Karpas-422 (cell line): ENCODE measurements around the gene POLRMT. TPM values are rescaled to one million over a fixed set of nuclear protein-coding genes. Genes with fewer than 3 reads are reported as not detected.

Experiments
- DNase-seq: peaks from one replicate; pipeline ENCODE4 v3.0.0-alpha.2; 2015
- H2AFZ ChIP-seq: fragments of 200-600 bp; sonication (generic); 2 replicates; pipeline ENCODE4 v1.6.1; 2014; ENCODE audit warnings: antibody characterized with exemption, low read length, mixed read lengths
- H3K27ac ChIP-seq: fragments of 200-600 bp; sonication (generic); 2 replicates; pipeline ENCODE4 v1.5.1; 2014; ENCODE audit warnings: mild to moderate bottlenecking, low read length, moderate library complexity
- H3K27me3 ChIP-seq: fragments of 200-600 bp; sonication (generic); 2 replicates; pipeline ENCODE4 v1.6.1; 2014; ENCODE audit warnings: low read length, mixed read lengths
- H3K36me3 ChIP-seq: fragments of 200-600 bp; sonication (generic); 2 replicates; pipeline ENCODE4 v1.6.1; 2014; ENCODE audit warnings: low read length, mixed read lengths; ENCODE audit not compliant: insufficient read depth
- H3K4me1 ChIP-seq: fragments of 200-600 bp; sonication (generic); 2 replicates; pipeline ENCODE4 v1.6.1; 2014; ENCODE audit warnings: mild to moderate bottlenecking, low read length, mixed read lengths
- H3K4me2 ChIP-seq: fragments of 200-600 bp; sonication (generic); 2 replicates; pipeline ENCODE4 v1.6.1; 2014; ENCODE audit warnings: low read length, low read depth, mild to moderate bottlenecking; ENCODE audit not compliant: poor library complexity, severe bottlenecking
- H3K4me3 ChIP-seq: fragments of 200-600 bp; sonication (generic); 2 replicates; pipeline ENCODE4 v1.5.1; 2014; ENCODE audit warnings: mild to moderate bottlenecking, antibody characterized with exemption, low read length, mixed read lengths
- H3K79me2 ChIP-seq: fragments of 200-600 bp; sonication (generic); 2 replicates; pipeline ENCODE4 v1.6.1; 2014; ENCODE audit warnings: mild to moderate bottlenecking, low read length, mixed read lengths
- H3K9ac ChIP-seq: fragments of 200-600 bp; sonication (generic); 2 replicates; pipeline ENCODE4 v1.6.0; 2014; ENCODE audit warnings: low read length
- H3K9me2 ChIP-seq: fragments of 200-600 bp; sonication (generic), shearing (Covaris generic); replicated peaks from 2 replicates; pipeline ENCODE4 v1.6.0; 2014; ENCODE audit warnings: mild to moderate bottlenecking, low read length, moderate library complexity; ENCODE audit not compliant: insufficient read depth
- H3K9me3 ChIP-seq: fragments of 300-700, 200-600 bp; sonication (generic); 2 replicates; pipeline ENCODE4 v1.6.1; 2014; ENCODE audit warnings: low read length, mixed read lengths
- H4K20me1 ChIP-seq: fragments of 200-600 bp; sonication (generic); 2 replicates; pipeline ENCODE4 v1.6.1; 2014; ENCODE audit warnings: mild to moderate bottlenecking, antibody characterized with exemption, low read length, low read depth; ENCODE audit not compliant: insufficient read depth
- total RNA-seq: library from RNA; depleted of rRNA; stranded (reverse); fragments of >200 nt; shearing (Covaris generic); gene quantifications from 2 replicates; pipeline ENCODE4 v1.2.3, GENCODE V29; 2014; ENCODE audit warnings: low replicate concordance; rRNA removed

POLRMT gene
- total RNA-seq, 1 experiment from 2014 or later: 51.5 TPM

DNA sequence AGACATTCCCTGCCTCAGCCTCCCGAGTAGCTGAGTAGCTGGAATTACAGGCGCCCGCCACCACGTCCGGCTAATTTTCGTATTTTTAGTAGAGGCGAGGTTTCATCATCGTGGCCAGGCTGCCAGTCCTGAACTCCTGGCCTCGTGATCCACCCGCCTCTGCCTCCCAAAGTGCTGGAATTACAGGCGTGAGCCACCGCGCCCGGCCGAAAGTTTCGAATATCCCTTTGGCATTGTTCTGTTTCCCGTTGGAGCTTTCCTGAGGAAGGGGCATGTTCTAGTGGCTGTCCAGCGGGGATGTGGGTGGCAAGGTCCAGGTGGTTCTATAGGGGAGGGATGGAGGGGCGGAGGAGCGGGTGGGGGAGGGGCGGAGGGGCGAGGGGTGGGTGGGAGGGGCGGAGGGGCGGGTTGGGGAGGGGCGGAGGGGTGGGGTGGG, 63.1 kb downstream of the POLRMT start:
- Histone ChIP-seq H3K9me3 (no peaks in the 10 kb centered on the region), H3K36me3 (peaks cover 5% of the 10 kb centered on the region; the same call in 1 of the 2 replicates), H4K20me1 (peaks cover 21% of the 10 kb centered on the region), H2AFZ (no peak overlapping the region), H3K4me3 (no peak overlapping the region), H3K4me2 (no peak overlapping the region), H3K79me2 (peaks cover 29% of the 10 kb centered on the region), H3K4me1 (peaks cover 29% of the 10 kb centered on the region), H3K27ac (no peak overlapping the region), H3K27me3 (no peaks in the 10 kb centered on the region), H3K9me2 (no peaks in the 10 kb centered on the region), H3K9ac (no peak overlapping the region)
- DNase-seq: no peak

DNA sequence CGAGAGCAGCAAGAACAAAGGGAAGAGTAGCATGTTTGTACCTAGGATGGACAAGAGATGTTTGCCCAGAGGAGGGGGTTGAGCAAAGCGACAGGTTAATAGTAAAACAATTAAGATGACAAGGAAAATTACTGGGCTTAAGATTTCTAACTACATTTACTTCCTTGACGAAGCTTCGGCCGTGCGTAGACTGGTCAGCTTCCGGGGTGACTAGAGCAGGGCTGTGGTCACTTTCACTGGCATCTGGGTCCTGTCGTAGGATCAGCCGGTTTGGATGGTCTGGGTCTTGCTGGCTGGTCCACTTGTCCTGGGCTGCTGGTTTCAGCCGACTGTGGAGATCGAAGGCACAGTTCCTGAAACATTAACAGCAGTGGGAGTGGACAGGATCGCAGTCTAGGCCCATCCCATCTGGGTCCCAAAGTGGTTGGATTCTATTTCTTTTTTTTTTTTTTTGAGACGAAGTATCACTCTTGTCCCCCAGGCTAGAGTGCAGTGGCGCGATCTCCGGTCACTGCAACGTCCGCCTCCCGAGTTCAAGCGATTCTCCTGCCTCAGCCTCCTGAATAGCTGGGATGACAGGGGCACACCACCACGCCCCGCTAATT, 65.9 kb downstream of the POLRMT start:
- Histone ChIP-seq H3K4me1 (peaks cover 11% of the 10 kb centered on the region), H4K20me1 (no peaks in the 10 kb centered on the region), H3K4me3 (no peak overlapping the region), H2AFZ (no peak overlapping the region), H3K9me2 (no peaks in the 10 kb centered on the region), H3K9ac (no peak overlapping the region), H3K27ac (no peak overlapping the region), H3K27me3 (no peaks in the 10 kb centered on the region), H3K79me2 (no peaks in the 10 kb centered on the region), H3K9me3 (no peaks in the 10 kb centered on the region), H3K36me3 (no peaks in the 10 kb centered on the region), H3K4me2 (no peak overlapping the region)
- DNase-seq: no peak

Other genes with a start within 250 kb of the POLRMT start
- not detected in 2 replicates for gene C2CD4C, start 224.4 kb downstream of the POLRMT start, total RNA-seq
- not detected in 2 replicates for gene SHC2, start 172.5 kb downstream of the POLRMT start, total RNA-seq
- gene MADCAM1, start 137.1 kb downstream of the POLRMT start, total RNA-seq: 0.11 and 0.97 TPM in 2 replicates
- 13.8 and 46.6 TPM in 2 replicates for gene TPGS1, start 126.0 kb downstream of the POLRMT start, total RNA-seq
- gene CDC34, start 101.8 kb downstream of the POLRMT start, total RNA-seq: 25.7 and 96.8 TPM in 2 replicates
- gene GZMM, start 89.5 kb downstream of the POLRMT start, total RNA-seq: 0.32 TPM in 1 of 2 replicates, not detected in the other
- 124 and 186 TPM in 2 replicates for gene BSG, start 60.9 kb downstream of the POLRMT start, total RNA-seq
- not detected in 2 replicates for gene HCN2, start 43.7 kb downstream of the POLRMT start, total RNA-seq
- not detected in 2 replicates for gene FGF22, start 6.3 kb upstream of the POLRMT start, total RNA-seq
- 36.5 and 66.5 TPM in 2 replicates for gene RNF126, start 29.7 kb upstream of the POLRMT start, total RNA-seq
- 2.3 and 3.0 TPM in 2 replicates for gene FSTL3, start 42.9 kb upstream of the POLRMT start, total RNA-seq
- not detected in 2 replicates for gene PRSS57, start 61.9 kb upstream of the POLRMT start, total RNA-seq
- gene PALM, start 75.4 kb upstream of the POLRMT start, total RNA-seq: 3.5 TPM in 1 of 2 replicates, not detected in the other
- gene MISP, start 117.6 kb upstream of the POLRMT start, total RNA-seq: not detected in 2 replicates
- gene PTBP1, start 163.9 kb upstream of the POLRMT start, total RNA-seq: 170 and 172 TPM in 2 replicates
- not detected in 2 replicates for gene PLPPR3, start 188.4 kb upstream of the POLRMT start, total RNA-seq
- not detected in 2 replicates for gene AZU1, start 194.3 kb upstream of the POLRMT start, total RNA-seq
- not detected in 2 replicates for gene PRTN3, start 207.5 kb upstream of the POLRMT start, total RNA-seq
- not detected in 2 replicates for gene ELANE, start 218.8 kb upstream of the POLRMT start, total RNA-seq
- gene CFD, start 226.1 kb upstream of the POLRMT start, total RNA-seq: 1.5 and 6.9 TPM in 2 replicates